OCI-LY1 (cell line): ENCODE data around the gene AFF1.
"Not testable (repeated sequence)": the region's sequence is repeated elsewhere in the genome, so short reads cannot be mapped to it uniquely, and the experiment has no call there.

Source experiments
- H2AFZ ChIP-seq: fragments of 200-600 bp; sonication (generic), shearing (Covaris generic); 2 replicates; pipeline ENCODE4 v1.6.0; 2014; ENCODE audit warnings: antibody characterized with exemption, mild to moderate bottlenecking, low read length
- H3F3A ChIP-seq: fragments of 200-600 bp; sonication (generic), shearing (Covaris generic); 2 replicates; pipeline ENCODE4 v1.6.0; 2014; ENCODE audit warnings: mild to moderate bottlenecking, antibody characterized with exemption, low read length, moderate library complexity; ENCODE audit not compliant: insufficient read depth
- H3K27ac ChIP-seq: fragments of 200-600 bp; sonication (generic); 2 replicates; pipeline ENCODE4 v1.5.1; 2014; ENCODE audit warnings: low read length, mixed run types, mild to moderate bottlenecking, low read depth; ENCODE audit not compliant: poor library complexity, severe bottlenecking
- H3K27me3 ChIP-seq: fragments of 200-600 bp; sonication (generic); 2 replicates; pipeline ENCODE4 v1.6.0; 2014; ENCODE audit warnings: antibody characterized with exemption, mild to moderate bottlenecking, low read length, moderate library complexity; ENCODE audit not compliant: insufficient read depth
- H3K36me3 ChIP-seq: fragments of 200-600 bp; sonication (generic); 2 replicates; pipeline ENCODE4 v1.6.1; 2014; ENCODE audit warnings: mild to moderate bottlenecking, antibody characterized with exemption, low read length, moderate library complexity, mixed read lengths; ENCODE audit not compliant: insufficient read depth
- H3K4me1 ChIP-seq: fragments of 200-600 bp; sonication (generic); 2 replicates; pipeline ENCODE4 v1.5.1; 2014; ENCODE audit warnings: mild to moderate bottlenecking, low read length, moderate library complexity; ENCODE audit not compliant: insufficient read depth, severe bottlenecking
- H3K4me2 ChIP-seq: fragments of 200-600 bp; sonication (generic), shearing (Covaris generic); 2 replicates; pipeline ENCODE4 v1.6.1; 2014; ENCODE audit warnings: low read length
- H3K4me3 ChIP-seq: fragments of 200-600 bp; sonication (generic); 2 replicates; pipeline ENCODE4 v1.5.1; 2014; ENCODE audit warnings: low read length, low read depth, mild to moderate bottlenecking, mixed read lengths; ENCODE audit not compliant: poor library complexity, severe bottlenecking
- H3K79me2 ChIP-seq: fragments of 200-600 bp; shearing (Covaris generic); 2 replicates; pipeline ENCODE4 v1.6.1; 2016; ENCODE audit warnings: mixed run types, low read length, mixed read lengths; ENCODE audit not compliant: insufficient read depth
- H3K9ac ChIP-seq: fragments of 200-600 bp; sonication (generic), shearing (Covaris generic); 2 replicates; pipeline ENCODE4 v1.6.1; 2014; ENCODE audit warnings: mild to moderate bottlenecking, low read length, mixed read lengths
- H3K9me2 ChIP-seq: fragments of 200-600 bp; sonication (generic), shearing (Covaris generic); 2 replicates; pipeline ENCODE4 v1.6.1; 2014; ENCODE audit warnings: low read depth, mild to moderate bottlenecking, low read length, mixed read lengths
- H3K9me3 ChIP-seq: fragments of 200-600 bp; shearing (Covaris generic); 2 replicates; pipeline ENCODE4 v1.6.1; 2014; ENCODE audit warnings: low read length, mixed read lengths
- H4K20me1 ChIP-seq: fragments of 200-600 bp; sonication (generic), shearing (Covaris generic); 2 replicates; pipeline ENCODE4 v1.6.0; 2016; ENCODE audit warnings: mild to moderate bottlenecking, low read length; ENCODE audit not compliant: insufficient read depth
- CTCF ChIP-seq: fragments of 200-600 bp; sonication (generic), shearing (Covaris generic); IDR thresholded peaks from 2 replicates; pipeline ENCODE4 v1.5.1; 2017; ENCODE audit warnings: mild to moderate bottlenecking, antibody characterized with exemption, low read length, moderate library complexity, mixed read lengths
- EZH2 ChIP-seq: fragments of 200-600 bp; sonication (generic), shearing (Covaris generic); IDR thresholded peaks from 2 replicates; pipeline ENCODE4 v1.8.0; 2017; ENCODE audit warnings: borderline replicate concordance, mixed run types, mild to moderate bottlenecking, antibody characterized with exemption, low read length, moderate library complexity, mixed read lengths

AFF1 gene

DNA sequence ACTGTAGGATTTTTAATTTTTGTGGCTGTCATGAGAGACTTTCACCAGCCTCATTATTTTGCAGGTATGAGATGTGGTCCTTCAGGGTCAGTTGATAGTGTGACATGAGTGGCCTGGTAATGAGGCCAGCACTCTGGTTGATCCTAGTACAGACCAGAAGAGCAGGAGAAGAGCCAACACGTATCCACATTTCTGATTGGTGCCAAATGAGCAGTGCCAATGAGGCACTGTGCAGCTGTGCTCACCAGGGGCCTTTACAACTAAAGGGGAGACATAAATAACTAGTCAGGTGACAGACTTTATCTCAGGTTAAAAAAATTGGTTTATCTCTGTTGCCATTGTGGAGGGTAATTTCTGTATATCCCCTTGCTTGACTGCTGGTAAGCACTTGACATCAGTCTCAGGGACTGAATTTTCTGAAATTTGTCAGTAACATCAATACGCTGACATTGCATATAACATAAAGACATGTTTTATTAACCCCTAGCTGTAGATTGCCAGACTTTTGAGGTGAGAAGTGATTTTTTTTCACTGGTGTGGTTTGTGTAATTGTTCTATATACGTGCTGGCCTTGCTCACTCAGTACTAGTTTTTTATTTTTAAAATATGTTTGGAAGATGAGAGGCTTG lies 101.2 kb downstream of the AFF1 start:
- Histone ChIP-seq H3K36me3 (no peaks in the 10 kb centered on the region), H3K27me3 (no peaks in the 10 kb centered on the region), H3K4me1 (peaks cover 23% of the 10 kb centered on the region), H3K4me2 (no peak overlapping the region), H3K9me2 (no peaks in the 10 kb centered on the region), H2AFZ (no peak overlapping the region), H3K9me3 (no peaks in the 10 kb centered on the region), H3K9ac (no peak overlapping the region), H3K27ac (no peak overlapping the region), H3K79me2 (no peaks in the 10 kb centered on the region), H3K4me3 (no peak overlapping the region), H3F3A (no peaks in the 10 kb centered on the region), H4K20me1 (peaks cover 3% of the 10 kb centered on the region; the same call in 1 of the 2 replicates)
- TF ChIP-seq EZH2 (no peak), CTCF (no peak)

GRCh38 chr4:87036713-87037112 lies 101.9 kb downstream of the AFF1 start:
- Histone ChIP-seq H3K27me3 (no peaks in the 10 kb centered on the region), H2AFZ (no peak overlapping the region), H3K79me2 (no peaks in the 10 kb centered on the region), H3K36me3 (no peaks in the 10 kb centered on the region), H3F3A (no peaks in the 10 kb centered on the region), H3K4me1 (peaks cover 23% of the 10 kb centered on the region), H3K9ac (no peak overlapping the region), H3K4me3 (no peak overlapping the region), H3K9me2 (no peaks in the 10 kb centered on the region), H3K9me3 (no peaks in the 10 kb centered on the region), H3K27ac (no peak overlapping the region), H4K20me1 (peaks cover 3% of the 10 kb centered on the region; the same call in 1 of the 2 replicates), H3K4me2 (no peak overlapping the region)
- TF ChIP-seq CTCF (no peak), EZH2 (no peak)

GRCh38 chr4:87037171-87037570 lies 102.4 kb downstream of the AFF1 start:
- not testable (repeated sequence) for H3K4me3 ChIP-seq, H3K9me3 ChIP-seq, H3K27ac ChIP-seq, H3K27me3 ChIP-seq, H2AFZ ChIP-seq, H3K79me2 ChIP-seq, H3K9ac ChIP-seq, H4K20me1 ChIP-seq, H3K36me3 ChIP-seq, H3F3A ChIP-seq, H3K9me2 ChIP-seq, H3K4me2 ChIP-seq
- peaks cover 23% of the 10 kb centered on the region for H3K4me1 ChIP-seq

DNA sequence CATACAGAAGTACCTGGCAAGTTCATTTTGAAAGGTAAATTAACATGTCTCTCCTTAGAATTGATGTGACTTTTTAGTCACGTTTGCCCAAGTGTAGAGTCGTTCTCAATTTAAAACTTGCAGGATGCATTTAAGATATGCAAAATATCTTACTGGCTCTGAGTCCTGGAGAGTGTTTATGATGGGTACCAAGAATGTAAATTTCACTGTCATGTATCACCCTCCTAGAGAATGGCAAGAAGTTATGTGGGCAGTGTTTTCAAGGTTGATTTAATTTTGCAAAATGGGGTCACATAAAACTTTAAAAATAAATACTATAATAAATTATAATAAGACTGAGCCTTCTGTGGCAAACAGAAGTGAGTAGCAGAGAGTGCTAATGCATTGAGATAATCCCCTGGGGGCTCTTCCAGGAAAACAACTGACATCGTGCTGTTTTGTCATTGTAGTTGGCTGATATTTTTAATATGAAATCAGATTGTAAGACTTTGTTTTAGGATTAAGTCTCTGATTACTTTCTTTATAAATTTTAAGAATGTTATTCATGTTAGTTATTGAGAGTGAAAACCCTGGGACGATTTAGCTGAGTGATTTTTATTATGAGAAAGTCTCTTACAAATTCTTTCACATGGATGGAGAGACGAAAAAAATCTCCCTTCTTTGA lies 103.0 kb downstream of the AFF1 start:
- H3K27ac ChIP-seq: no peak overlapping the region
- H3K4me1 ChIP-seq: peaks cover 27% of the 10 kb centered on the region
- no peak overlapping the region for H3K4me3 ChIP-seq

More for the DNA sequence above, 103.0 kb downstream of the AFF1 start:
- H3K9ac ChIP-seq: no peak overlapping the region
- H3K27me3 ChIP-seq: no peaks in the 10 kb centered on the region
- no peaks in the 10 kb centered on the region for H3F3A ChIP-seq
- TF ChIP-seq EZH2: no peak
- TF ChIP-seq CTCF: no peak
- no peaks in the 10 kb centered on the region for H3K36me3 ChIP-seq
- no peaks in the 10 kb centered on the region for H3K79me2 ChIP-seq
- H3K4me2 ChIP-seq: no peak overlapping the region
- no peak overlapping the region for H2AFZ ChIP-seq
- no peaks in the 10 kb centered on the region for H3K9me3 ChIP-seq
- H4K20me1 ChIP-seq: peaks cover 3% of the 10 kb centered on the region; the same call in 1 of the 2 replicates
- no peaks in the 10 kb centered on the region for H3K9me2 ChIP-seq
